Stimulated activated CD8-positive, alpha-beta memory T cell treated with anti-CD3 and anti-CD28 coated beads, Interleukin-12 subunit alpha, Interleukin-12 subunit beta, amount 100 ng/mL, for 24 hours (primary cell): ENCODE measurements around the gene C1orf122.
"Not testable (repeated sequence)": the region's sequence is repeated elsewhere in the genome, so short reads cannot be mapped to it uniquely, and the experiment has no call there.

Experiments used
- DNase-seq: peaks from one replicate; pipeline ENCODE4 v3.0.0-alpha.2; 2020; ENCODE audit errors: extremely low read depth

C1orf122 gene

DNA sequence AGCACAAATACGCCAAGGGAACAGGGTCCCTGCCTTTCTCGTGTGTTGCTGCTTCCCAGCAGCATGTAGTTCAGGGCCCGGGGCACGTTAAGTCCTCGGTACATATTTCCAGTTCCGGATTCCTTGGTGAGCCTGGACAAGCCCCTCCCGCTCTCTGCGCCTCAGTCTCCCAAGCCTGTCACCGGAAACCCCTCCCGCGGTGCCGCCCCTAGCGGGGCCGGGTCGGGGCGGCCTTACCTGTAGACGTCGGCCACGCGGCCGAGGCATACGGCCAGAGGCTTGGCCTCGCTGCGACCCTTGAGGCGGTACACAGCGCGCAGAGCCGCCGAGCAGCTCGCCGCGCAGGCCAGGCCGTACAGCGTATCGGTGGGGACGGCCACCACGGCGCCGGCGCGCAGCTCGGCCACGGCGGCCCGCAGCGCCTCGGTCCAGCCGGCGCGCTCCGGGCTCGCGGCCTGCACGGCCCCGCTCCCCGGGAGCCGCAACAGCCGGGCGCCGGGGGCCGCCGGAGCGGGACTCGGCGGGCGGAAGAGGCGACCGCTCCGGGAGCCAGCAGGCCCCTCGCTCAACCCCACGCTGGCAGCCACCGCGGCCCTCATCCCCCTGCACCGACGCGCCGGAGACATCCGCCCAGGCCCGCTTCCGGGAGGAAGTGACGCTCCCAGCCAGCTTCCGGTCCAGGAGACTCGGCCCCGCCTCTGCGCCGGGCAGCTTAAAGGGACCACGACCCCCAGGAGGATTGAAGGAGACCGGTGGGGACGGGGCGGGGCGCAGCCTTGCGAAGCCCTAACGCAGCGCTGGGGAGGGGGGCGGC, at the start of gene C1orf122, which contains the start of gene YRDC:
TSS of gene C1orf122 (plus strand) at position 236 of the 814 bp plus-strand sequence. CDS start 615 bp downstream, outside the sequence.
TSS of gene YRDC (minus strand) at position 654 of the 814 bp plus-strand sequence. CDS start at position 626, 28 bp downstream.
- peak; percentile 87 for DNase-seq

DNA sequence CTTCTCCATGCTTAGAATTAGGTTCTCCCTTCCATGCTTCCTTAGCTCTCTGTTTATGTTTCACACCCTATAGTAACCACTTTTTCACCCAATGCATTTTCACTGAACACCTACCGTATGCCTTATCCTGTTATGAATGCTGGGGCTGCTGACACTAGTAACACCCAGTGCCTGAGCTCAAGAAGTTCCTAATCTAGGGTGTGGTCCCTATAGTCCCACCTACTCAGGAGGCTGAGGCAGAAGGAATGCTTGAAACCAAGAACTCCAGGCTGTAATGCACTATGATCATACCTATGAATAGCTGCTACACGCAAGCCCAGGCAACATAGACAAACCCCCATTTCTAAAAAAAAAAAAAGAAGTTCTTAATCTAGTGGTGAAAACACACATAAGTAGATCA, 48.1 kb upstream of the C1orf122 start:
- no peak for DNase-seq

DNA sequence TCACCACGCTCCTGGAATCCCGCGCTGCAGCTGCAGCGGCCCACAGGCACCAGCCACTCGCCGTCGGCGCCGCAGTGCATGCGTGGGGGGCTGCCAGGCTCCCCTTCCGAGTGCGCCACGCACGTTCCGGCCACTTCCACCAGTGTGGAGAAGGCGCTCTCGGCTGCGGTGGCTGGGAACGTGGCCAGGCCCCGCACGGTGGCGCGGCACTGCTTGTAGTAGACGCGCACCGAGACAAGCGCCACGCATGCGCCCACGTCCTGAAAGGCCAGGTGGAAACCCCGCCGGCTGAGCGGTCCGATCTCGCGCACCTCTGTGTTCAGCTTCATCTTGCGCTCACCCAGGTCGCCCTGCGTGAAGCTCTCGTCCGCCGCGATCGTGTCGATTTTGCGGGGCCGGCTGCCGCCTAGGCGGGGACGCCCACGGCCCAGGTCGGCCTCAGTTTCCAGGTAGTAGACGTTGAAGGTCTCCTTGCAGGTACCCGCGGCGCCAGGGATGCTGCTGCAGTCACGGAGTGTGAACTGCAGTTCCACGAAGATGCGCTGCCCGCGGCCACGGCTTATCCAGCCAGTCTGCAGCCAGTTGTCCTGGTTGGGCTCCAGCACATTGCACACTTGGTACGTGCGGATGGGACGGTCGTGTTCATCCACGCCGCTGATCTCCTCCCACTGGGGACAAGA, 46.0 kb upstream of the C1orf122 start:
- DNase-seq = no peak

DNA sequence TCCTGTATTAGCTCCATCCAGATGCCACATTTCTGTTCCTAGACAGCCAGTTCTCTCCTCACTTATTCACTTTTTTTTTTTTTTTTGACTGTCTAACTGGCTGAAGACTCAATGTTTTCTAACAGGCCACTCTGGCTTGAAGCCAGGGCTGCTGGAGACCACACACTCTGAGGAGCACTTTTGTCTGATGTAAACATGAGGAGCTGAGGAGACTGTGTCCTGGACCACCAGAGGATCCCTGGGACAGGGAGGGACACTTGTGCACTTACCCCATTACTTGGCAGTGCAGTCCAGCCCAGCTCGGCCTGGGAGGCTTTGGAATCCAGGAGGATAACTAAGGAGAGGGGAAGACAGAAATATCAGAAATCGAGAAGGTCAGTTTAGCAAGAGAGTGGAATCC, 45.1 kb upstream of the C1orf122 start:
- DNase-seq = no peak

DNA sequence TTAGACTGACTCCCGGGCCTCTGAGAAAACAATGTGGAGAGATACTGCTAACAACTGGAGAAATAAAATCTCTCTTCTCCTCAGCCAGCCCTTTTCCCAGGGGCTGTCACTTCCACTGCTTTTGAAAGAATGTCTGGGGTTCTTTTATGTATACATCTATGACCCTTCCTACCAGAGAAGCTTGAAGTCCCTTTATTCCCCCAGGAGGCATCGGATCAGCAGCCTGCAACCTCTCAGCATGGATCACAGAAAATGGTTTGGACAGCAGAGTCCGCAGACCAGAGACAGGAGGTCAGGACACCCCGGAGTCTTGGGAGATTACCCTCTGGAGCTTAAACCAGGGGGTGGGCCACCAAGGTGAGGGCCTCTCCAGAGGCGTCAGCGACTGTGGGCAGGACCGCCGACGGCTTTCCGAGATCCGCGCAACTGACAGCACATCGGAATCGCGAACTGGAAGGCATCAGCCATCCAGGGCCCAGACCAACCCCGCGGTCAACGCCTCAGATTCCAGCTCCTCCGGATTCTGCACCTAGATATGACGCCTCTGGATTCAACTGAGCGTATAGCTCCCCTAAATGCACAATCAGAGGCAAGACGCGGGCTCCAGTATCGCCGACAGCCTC, 43.7 kb upstream of the C1orf122 start:
- no peak for DNase-seq

DNA sequence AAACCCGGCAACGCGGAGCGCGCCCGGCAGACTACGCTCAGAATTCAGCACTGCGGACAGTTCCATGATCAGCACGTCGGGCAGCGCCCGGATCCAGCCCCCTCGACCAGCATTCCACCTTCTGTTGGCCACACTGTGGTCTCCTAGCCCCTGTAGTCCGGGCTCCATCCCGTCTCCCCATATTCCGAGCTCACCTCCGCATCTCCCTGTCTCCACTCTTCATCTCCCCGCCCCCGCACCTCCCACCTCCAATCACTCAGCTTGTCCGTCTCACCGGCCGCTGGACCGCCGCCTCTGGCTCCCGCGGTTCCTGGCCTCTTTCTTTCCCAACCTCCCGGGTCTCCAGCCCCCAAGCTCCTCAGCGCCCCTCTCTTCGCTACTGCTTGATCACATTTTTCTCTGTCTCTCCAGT, 43.2 kb upstream of the C1orf122 start:
- DNase-seq = no peak

DNA sequence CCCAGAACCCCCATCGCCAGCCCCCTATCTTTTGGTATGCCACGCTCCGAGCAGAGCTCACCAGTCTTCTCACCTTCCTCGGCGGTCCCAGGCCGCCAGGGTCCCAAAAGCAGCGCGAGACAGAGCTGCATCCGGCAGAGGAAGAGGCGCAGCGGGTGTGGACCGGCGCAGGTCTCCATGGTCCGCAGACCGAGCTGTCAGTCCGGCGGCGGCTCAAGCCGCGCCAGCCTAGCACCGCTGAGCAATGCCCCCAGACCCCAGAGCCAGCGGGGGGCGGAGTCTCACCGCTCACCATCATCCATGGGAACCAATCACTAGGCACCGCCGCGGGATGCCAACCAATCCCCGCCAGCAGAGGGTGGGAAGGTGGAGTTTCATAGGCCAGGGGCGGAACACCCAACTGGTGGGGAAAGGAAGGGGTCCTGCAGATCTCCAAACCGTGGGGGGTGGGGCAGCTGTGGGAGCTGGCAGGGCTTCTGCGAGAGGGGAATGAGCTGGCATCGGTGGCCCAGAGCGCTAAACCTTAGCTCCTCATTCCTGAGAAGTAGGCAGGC, 42.6 kb upstream of the C1orf122 start, which contains the start of gene EPHA10:
TSS of gene EPHA10 (minus strand) at position 233 of the 554 bp plus-strand sequence. CDS start at position 179, 54 bp downstream.
- no peak for DNase-seq

DNA sequence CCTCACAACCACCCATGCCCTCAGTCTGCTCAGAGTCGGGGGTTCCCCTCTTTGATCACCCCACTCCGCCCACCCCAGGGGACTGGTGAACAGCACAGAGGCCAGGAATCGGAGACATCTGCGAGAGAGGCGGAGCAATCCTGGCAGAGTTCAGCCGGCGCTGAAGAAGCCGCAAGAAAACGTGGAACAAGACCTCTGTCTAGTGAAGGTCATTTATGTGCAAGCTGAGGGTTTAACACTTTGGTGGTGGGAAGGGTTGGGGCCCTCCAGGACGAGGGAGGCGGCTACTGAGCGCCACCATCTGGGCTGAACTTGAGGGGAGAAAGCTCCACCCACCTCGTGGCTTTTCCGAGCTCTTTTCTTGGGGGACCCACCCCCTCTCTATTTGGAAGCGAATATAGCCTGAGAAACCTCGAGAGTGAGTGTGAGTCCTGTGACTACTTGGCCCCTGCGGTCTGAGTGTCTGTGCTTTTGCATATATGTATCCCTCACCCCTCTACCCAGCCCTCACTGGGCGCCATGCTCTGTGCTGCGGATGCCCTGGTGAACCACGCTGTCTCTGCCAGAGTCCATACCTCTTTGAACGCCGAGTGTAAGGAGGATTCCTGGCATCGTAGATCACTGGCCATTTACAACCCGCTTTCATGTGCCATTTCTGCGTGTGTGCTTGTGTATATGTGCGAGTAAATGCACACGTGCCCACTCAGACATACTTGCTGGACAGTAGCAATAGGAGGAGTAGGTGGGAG, 41.5 kb upstream of the C1orf122 start:
- no peak for DNase-seq

DNA sequence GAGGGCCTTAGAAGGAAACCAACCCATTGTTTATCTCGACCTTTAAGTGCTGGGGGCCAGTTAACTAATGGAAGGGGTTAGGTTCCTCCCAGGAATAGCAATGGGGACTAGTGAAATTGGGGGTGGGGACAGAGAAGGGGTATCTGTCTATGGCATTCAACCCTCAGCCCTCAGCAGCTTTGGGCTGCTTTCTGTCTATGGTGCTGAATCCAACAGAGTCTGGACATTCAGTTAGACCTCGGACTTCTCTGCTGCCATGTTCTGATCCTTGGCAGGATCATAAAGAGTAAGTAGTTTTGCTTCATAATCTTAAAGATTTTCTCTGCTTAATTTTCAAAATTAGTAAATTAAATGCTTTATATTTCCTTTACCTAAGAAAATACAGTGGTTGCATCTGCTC, 40.1 kb upstream of the C1orf122 start:
- no peak for DNase-seq

DNA sequence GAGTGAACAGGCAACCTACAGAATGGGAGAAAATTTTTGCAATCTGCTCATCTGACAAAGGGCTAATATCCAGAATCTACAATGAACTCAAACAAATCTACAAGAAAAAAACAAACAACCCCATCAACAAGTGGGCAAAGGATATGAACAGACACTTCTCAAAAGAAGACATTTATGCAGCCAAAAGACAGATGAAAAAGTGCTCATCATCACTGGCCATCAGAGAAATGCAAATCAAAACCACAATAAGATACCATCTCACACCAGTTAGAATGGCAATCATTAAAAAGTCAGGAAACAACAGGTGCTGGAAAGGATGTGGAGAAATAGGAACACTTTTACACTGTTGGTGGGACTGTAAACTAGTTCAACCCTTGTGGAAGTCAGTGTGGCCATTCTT, 36.1 kb upstream of the C1orf122 start:
- DNase-seq = not testable (repeated sequence)

DNA sequence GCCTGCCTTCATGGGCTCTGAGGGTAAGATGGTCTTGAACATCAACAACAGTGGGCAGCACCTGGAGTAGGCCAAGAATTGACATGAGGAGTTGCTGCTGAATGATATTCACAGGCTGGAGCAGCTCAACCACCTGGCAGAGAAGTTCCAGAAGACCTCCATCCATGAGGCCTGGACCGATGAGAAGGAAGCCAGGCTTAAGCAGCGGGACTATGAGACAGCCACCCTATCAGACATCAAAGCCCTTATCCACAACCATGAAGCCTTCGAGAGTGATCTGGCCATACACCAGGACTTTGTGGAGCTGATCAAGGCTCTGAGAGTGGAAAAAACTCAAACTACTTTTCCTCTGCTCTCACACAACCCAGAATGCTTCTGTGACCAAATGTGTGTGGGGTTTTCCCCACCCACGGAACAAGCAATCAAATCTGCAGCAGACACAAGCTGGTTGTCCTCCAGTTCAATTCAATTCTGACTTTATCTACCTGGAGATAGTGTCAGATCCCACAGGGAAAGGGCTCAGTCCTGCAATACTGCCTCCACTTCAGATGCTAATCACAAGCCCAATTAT, 30.6 kb upstream of the C1orf122 start:
- no peak for DNase-seq

DNA sequence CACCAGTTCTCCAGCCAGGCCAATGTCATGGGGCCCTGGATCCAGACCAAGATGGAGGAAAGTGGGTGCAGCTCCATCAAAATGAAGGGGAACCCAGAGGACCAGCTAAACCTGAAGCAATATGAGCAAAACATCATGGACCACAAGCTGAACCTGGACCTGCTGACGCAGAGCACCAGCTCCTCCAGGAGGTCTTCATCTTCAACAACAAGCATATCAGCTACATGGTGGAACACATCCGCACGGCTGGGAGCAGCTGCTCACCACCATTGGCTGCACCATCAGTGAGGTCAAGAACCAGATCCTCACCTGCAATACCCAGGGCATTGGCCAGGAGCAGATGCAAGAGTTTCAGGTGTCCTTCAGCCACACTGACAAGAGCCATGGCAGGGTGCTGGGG, 28.9 kb upstream of the C1orf122 start:
- DNase-seq = no peak

DNA sequence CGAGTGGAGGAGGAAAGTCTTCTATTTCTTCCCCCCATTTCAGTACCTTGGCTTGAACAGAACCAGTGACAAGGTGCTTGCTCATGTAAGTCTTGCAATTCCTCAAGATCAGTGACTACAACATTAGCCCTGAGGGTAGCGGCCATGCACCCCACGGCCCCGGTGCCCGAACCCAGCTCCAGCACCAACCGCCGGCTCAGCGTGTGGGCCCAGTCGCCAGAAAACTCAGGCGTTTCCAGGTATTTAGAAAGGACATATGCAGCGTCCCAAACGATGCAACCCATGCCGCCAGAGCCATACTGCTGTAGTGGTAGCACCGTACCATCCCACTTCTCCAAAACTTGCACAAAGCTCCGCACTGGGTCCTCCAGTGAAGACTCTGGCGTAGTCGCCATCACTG, 25.1 kb upstream of the C1orf122 start:
- DNase-seq = no peak

DNA sequence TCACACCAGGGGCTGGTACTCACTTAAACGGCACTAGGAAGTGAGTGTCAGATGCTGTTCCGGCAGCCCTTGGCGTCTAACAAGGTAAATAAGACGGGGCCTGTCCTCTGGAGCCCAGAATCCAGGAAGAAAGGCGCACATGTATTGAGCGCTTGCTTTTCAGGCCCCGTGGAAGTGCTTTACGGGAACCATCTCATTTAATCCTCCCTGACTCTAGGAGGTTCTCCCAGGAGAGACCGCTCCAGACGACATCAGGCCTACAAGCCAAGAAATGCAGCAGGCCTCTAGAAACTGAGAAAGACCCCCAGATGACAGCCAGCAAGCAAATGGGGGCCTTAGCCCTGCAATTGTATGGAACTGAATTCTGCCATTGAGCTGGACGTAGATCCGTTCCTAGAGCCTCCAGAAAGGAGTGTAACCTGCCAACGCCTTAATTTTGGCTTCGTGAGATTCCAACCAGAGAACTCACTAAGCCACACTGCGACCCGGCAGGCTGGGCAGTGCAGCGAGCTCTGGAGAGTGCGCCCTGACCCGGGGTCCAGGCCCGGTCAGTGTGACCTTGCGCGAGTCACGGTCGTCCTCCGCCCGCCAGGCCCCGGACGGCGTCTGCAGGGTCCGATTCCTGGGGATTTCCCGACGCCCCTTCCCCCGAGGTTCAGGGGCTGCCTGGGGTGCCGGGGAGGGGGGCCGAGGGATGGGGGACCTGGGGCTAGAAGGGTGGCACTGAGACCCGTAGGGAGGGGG, 14.5 kb upstream of the C1orf122 start:
- DNase-seq = no peak

DNA sequence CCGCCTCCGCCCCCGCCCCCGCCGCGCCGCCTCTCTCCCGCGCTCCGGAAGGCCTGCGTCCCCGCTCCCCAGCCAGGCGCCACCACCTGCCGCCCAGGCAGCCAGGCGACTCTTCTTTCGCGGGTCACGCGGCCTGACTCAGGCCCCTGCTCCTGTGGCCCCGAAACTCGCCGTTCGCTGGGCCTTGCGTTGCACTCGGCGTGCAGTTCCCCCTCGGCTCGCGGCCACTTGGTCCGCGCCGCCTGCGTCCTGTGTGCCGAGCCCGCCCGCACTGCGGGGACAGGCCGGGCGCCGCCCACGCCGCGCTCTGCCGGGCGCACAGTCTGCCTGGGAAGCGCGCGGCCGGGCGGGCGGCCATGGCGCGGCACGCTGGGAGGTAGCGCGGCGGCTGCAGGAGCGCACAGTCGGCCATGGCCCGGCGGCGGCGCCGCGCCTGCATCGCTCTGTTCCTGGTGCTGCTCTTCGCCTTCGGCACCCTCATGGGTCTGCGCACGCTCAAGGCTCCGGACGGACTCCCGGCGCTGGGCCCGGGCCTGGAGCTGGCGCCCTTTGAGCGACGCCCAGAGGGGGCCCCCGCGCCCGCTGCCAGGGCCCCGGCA, 13.7 kb upstream of the C1orf122 start, which contains the start of gene MANEAL:
TSS of gene MANEAL (plus strand) at position 75 of the 599 bp plus-strand sequence. CDS start at position 411, 336 bp downstream.
- DNase-seq = no peak

DNA sequence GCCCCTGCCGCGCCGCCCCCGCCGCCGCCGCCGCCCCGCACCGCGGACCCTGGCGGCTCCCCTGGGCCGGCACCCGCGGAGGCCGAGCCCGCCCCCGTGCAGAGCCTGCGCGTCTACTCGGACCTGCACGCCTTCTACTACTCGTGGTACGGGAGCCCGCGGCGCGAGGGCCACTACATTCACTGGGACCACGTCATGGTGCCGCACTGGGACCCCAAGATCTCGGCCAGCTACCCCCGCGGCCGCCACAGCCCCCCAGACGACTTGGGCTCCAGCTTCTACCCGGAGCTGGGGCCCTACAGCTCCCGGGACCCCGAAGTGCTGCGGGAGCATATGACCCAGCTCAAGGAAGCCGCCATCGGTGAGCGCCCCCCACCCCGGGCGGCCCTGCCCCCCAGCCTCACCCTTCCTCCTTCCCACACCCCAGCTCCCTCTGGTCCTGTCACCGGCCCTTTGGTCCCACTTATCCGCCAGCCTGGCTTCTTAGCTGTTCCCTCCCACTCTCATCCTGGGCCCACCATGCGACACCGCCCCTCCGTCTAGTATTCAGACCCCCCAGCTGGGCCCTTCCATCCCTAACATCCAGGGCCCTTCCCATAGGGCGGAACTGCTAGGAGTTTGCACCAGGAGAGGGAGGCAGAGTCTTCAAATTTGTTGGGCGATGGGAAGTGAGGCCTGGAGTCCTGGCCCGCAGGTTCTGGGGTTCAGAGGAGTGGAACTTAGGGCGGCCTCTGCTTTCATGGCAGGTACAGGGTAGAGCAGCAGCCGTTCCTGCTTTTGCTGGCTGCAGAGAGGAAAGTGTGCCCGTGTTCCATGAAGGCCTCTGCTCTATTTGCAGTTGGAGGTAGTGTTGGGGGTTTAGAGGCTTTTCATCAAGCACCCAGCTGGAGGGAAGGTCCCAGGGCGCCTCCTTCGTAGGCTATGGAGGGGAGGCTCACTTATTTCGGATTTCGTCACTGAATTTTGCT, 12.9 kb upstream of the C1orf122 start:
- DNase-seq = no peak

DNA sequence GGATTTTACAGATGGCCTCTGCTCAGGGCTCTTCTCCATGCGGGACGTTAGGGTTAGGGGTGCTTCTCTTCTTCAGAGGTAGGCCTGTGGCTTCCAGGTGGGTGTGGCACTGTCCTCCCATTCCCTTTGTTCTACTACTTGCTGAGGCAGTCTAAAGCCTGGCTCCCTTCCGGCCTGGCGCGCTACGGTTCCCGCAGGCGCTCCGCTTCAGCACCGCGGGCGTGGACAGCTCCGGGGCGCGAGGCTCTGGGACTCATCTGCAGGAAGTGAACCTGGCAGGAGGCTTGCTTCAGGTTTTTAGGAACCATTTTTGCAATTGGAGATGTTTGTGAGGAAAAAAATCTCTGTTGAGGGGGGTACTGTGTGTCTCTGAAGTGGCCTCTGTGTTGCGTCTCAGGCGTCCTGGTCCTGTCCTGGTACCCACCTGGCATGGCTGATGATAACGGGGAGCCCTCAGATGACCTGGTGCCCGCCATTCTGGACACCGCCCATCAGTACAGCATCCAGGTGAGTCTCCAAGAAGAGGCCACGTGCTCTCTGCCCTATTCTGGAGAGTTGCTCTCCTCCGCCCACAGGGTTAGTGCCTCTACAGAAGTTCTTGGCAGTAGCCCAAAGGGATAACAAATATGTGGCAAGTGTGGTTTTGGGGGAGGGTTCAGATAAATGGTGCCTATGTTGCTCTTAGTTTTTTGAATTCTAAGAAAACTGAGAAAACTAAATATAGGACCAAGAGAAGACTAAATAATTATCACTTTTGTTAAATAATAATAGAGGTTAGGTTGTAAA, 12.1 kb upstream of the C1orf122 start:
- no peak for DNase-seq
